ENCODE measurements around the gene ING1.

DNA sequence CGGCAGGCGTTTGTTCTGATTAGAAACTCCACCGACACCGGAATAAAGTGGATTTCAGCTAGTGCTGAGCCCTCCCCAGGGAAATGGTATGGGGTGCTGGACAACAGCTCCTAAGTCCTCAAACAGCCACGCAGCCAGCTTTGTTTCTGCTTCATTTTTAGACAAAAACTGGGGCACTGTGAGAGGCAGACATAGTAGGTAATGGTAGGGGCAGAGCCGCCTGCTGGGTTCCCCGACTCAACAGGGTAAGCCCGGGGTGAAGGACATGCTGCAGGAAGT, 47.3 kb upstream of the ING1 start:
- TF ChIP-seq, protein P1, sequence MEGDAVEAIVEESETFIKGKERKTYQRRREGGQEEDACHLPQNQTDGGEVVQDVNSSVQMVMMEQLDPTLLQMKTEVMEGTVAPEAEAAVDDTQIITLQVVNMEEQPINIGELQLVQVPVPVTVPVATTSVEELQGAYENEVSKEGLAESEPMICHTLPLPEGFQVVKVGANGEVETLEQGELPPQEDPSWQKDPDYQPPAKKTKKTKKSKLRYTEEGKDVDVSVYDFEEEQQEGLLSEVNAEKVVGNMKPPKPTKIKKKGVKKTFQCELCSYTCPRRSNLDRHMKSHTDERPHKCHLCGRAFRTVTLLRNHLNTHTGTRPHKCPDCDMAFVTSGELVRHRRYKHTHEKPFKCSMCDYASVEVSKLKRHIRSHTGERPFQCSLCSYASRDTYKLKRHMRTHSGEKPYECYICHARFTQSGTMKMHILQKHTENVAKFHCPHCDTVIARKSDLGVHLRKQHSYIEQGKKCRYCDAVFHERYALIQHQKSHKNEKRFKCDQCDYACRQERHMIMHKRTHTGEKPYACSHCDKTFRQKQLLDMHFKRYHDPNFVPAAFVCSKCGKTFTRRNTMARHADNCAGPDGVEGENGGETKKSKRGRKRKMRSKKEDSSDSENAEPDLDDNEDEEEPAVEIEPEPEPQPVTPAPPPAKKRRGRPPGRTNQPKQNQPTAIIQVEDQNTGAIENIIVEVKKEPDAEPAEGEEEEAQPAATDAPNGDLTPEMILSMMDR (IDR thresholded peaks at IDR 0.05; ENCODE audit: low read length), result no peak
- TF ChIP-seq EZH2 (IDR thresholded peaks at IDR 0.05; ENCODE audit: borderline replicate concordance, low read length), result no peak

Measured in OCI-LY1 (cell line).